GM19438 (cell line): ENCODE measurements around the gene PSME3IP1.

Experiments used
- ATAC-seq: cut with Tn5 transposase; IDR thresholded peaks from one replicate; pipeline ENCODE4 v1.9.1; 2021; ENCODE audit warnings: low read depth; ENCODE audit not compliant: unreplicated experiment

The PSME3IP1 gene

DNA sequence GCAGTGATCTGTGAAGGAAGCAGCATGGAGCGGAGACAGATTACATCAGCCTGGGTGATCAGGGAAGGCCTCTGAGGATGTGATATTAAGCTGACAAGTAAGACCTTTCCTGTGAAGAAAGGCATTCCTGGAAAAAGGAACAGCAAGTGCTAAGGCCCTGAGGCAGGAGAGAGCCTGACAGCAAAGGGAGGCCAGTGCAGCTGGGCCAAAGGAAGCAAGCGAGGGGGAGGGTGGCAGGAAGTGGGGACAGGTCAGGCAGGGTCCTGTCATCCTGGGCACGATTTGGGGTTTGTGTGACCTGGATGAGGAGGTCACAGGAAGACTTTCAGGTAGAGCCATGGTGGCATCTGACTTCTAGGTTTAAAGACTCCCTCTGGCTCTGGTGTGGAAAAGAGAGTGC is 81.1 kb downstream of the PSME3IP1 start:
- ATAC-seq, result no peak

DNA sequence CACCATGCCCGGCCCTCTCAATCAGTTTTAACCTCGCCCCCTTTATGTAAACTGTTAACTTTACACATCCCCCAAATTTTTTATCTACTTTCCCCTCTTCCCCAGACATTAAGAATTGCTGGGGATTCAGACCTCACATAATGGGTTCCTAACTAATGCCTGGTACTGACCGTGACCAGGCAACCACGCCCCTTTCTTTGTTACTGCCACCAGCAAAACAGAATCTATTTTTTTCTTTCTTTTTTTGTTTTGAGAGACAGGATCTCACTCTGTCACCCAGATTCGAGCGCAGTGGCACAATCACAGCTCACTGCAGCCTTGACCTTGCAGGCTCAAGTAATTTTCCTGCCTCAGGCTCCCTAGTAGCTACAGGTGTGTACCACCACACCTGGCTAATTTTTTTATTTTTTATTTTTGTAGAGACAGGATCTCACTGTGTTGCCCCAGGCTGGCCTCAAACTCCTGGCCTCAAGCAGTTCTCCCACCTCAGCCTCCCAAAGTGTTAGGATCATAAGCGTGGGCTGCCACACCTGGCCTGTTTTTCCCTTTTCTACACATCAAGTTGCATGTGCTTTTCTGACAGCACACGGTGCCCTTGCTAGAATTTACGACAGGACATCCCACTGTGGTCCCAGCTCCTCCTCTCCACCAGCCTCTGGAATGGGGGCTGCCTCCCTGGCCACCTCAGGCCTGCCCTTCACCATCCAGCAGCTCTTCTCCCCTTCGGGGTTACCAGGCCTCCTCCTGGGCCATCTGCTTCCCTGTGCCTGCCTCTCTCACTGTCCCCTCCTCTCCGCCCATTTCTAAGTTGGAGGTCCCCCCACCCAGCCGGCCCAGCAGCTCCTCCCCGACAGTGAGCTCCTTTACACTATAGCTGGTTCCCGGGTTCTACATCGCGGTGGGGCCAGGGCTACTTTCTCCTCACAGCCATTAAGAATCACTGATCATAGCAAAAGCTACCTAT is 82.7 kb downstream of the PSME3IP1 start:
- no peak for ATAC-seq
